AG08396 (cell line): ENCODE measurements around the gene SNRK.
A peak's percentile ranks its signal among the peaks of the same experiment; 100 is the strongest.

Experiments
- DNase-seq: peaks from one replicate; pipeline ENCODE4 v3.0.0; 2012; ENCODE audit warnings: low spot score, mixed read lengths

SNRK gene

DNA sequence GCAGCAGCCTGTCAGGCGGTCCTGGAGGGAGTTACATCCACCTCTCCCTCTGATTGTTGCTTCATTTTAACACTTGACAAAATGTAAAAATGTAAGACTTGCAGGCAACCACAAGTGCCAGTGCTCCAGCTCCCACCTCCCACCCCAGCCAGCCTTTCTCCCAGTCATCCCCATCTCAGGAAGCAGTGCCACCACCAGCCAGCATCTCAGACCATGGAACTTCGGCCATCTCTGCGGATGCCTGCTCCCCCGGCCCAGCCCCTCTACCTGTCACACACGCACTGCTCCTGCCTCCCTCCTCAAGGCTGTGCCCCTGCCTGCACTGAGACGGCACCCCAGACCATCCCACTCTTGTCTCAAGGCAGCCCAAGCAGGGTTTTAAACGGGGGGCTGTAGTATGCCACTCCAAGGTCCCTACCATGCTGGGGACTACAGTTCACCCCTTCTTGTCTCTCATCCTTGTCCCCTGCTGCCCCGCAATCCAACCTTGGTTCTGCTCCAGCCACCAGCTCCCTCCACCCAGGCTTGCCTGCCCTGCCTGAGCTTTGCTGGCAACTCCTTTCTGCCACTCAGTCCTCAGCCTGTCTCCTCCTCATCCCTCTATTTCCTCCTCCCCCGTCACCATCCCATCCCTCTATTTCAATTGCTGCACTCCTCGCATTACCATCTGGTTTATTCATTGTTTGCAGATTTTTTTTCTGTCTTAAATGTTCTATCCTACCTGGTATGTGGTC lies 85.8 kb downstream of the SNRK start:
- DNase-seq = no peak

DNA sequence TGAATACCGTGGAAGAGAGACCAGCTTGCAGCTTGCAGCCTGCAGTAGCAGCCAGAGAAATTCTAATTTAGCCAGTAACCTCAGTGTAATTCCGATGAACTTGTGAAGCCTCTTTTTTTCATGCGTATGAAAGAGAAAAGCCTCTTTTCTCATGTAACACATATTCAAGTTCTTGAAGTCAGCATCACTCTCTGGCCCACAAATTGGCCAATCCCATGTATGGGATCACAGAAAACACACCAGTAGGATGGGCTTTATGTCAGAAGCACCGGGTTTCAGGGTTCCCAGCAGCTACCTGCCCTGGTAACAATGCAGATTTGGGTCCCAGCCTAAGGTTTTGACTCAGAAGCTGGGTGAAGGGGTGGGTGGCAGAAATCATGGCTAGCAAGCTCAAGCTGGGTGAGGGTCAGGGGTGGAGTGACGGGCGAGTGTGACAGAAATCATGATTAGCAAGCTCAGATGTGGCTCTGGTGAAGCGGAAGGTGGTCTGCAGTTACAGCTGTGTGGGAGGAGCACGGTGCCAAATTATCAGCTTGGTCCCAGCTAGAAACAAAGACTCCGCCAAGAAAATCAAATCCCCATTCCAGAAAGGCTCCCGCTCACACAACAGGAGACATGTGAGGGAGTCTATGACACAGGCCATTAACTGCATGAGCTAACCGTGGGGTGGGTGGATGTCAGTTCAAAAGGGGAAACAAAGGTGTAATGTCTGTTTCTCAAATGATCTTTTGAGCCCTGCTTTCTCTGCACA lies 86.6 kb downstream of the SNRK start:
- DNase-seq = no peak

DNA sequence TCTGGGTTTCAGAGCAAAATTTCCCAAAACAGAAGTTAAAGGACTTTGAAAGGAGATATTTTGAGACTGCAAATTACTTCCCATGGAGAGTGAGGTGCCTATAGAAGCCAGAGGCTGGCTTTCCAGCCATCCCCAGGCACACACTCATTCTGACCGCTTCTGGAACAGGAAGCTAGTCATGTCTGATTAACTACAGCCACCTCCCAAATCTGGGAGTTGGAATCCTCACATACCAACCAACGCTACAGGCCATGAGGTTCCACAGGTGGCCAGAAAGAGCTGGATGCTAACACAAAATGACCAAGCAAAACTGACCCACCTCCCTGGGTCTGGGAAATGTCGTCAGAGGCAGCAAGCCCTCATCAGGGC lies 87.2 kb downstream of the SNRK start:
- no peak for DNase-seq

DNA sequence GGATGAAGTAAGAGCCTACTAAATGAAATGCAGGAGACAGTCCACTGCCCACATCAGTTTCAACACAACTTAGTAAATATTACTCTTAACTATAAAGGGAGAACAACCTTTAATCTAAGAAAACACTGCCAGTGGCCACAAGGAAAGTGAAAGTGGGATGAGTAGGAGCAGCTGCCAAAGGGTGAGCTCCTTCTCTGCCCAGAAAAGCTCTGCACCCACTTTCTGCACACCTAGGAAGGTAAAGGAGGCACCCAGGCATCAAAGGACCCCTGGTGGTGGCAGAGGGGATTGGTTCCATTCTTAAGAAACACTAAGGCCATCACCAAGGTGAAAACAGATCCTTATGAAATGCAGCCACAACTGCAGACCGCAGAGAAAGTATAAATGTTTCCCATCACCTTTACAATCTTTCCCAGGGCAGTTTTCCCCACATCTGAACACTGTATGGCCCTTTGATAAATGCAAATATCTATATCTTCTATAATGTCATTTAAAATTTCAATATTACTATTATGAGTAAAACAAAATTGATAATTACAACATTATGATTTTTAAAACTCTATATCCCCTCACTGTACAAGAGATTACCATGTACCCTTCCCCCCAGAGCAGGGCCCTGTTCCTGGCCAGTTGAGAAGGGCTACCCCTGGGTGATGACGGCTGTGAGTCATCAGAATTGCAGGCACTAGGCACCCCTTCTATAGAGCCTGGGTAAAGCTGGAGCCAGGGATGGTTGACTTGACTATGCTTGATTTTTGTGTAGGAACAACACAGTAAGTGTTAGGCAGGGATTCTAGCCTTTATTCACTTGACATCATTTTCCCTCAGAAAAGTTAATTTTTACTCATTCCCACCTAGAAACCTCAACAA lies 92.0 kb downstream of the SNRK start:
- peak; percentile 31 for DNase-seq

DNA sequence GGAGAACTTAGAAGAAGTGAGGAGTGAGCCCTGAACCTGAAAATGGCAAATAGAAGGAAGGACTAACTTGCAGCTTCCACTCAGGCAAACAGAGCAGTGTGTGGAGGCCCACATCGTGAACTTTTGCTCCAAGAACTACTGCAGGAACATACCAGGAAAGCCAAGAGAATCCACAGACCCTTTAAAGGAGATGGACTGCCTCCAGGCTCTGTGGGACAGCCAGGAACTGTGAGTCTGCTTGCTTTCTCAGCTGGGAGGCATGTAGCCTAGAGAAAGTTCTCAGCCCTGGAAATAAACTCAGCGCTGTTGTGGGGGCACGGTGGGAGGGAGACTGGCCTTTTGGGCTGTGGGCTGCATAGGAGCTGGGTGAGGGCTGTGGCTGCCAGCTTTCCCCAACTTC lies 93.0 kb downstream of the SNRK start:
- DNase-seq = peak; percentile 46

DNA sequence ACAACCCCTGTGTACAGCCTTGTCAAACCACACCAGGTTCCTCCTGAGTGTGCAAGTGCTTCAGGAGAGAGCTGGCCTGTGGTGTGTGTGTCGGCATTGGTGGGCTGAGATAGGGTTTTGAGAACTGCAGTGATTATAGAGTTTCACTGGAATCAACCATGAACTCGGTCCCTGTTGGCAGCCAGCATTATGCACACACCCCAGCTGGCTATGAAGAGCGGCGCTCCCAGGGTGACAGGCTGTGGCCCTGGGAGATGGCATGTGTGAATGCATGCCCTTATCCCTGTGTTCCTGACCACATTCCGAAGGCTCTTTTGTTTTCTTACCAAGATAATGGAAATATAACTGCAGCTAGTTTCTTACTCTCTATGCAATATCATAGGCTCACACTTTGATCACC lies 101.8 kb downstream of the SNRK start:
- DNase-seq = no peak

DNA sequence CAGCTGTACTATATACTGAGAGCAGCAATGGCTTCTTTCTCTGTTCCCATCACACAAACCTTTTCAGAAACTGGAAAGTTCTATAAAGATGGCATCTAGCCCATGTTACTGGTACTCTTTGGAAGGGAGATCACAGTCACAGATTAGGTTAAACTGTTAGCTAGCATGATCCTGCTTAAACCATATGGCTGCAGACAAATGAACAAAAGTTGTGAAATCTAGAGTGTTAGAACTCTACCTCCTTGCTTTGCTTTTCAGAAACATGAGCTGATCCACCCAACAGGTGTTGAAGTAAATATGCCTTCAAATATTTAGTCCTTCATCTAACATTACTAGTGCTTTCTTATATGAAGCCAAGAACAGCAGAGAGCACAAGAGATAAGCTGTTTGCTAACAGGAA lies 102.6 kb downstream of the SNRK start:
- DNase-seq = no peak

DNA sequence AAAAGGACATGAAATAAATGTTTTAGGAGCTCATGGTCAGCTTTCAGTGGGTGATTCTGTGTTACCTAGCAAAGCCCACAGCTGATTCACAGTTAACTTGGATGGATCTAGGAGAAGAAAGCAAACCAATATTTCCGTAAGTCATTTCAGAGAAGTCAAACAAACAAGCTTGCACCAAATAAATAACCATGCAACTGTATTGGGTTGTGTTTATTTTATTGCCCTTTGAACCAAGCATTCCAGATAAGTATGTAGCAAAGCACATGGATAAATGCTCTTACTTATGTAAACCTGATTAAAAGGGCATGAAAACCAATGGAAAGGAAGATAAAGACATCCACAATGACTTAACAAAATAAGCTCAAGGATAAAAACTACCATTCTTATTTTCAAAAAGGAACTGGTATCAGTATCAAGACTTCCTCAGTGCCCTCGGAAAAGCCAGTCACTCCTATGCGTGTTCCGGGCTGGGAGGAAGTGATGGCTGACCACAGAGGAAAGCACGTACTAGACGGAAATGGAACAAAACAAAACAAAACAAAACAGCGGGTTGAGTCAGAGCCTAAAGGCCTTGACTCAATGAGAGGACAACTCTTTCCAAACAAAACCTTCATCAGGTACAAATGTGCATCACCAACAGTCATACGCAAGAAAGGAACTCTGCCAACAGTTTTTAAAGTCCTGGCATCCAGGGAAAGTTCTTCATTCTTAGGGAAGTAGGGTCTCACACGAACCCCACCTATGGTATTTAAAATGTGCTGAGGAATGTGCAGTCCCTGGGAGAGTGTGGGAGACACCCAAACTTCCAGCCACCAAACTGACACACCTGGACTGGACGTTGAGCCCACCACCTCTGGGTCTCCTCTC lies 103.3 kb downstream of the SNRK start:
- peak; percentile 46 for DNase-seq

DNA sequence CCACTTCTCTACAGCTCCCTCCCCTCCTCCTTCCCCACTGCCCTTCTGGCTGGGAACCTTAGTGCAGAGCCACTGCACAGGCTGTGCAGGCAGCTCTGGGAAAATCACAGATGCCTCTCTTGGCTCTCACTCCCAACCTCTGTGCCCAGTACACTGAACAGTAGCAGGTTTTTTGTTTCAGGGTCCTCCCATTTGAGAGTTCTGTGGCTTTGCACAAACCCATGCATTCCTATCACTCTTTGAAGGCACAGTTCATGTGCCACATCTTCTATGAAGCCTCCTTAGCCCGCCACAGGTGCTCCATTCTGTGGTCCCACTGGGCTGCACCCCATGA lies 103.9 kb downstream of the SNRK start:
- no peak for DNase-seq

DNA sequence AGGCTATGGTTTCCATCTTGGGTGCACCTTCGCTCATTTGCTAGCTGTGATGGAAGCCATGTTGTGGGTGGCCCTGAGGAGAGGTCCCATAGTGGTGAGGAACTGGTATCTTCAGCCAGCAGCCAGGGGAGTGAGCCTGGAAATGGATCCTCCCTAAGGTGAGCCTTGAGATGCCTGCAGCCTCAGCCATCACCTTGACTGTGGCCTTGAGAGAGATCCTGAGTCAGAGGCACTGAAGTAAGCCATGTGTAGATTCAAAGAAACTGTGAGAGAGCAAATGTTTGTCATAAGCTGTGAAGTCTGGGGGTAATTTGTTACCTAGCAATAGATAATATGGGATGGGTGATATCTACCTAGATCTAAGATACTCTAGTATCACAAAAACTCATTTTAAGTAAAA lies 105.3 kb downstream of the SNRK start:
- DNase-seq = no peak

DNA sequence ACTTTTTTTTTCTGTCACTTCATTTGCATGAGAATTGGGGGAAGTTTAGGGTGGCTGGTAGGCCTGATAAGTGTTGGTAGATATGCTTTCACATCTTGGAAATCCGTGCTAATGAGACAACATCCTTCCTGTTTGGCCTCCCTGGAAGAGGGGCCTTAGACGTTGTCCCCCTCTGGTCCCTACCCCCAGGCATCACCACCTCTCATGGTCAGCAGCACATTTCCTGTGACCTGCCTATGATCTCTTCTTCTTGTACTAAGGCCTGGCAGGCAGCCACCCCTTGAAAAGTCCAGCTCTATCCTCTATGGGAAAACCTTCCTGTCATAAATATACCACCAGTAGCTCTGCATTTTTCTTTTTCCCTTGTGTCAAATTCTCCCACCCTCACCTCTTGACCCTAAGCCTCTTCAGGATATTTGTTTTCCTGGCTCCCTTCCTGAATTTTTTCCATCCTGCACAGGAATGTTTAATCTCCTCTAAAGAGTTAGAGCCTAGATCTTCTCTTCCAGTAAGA lies 107.8 kb downstream of the SNRK start:
- DNase-seq = no peak

DNA sequence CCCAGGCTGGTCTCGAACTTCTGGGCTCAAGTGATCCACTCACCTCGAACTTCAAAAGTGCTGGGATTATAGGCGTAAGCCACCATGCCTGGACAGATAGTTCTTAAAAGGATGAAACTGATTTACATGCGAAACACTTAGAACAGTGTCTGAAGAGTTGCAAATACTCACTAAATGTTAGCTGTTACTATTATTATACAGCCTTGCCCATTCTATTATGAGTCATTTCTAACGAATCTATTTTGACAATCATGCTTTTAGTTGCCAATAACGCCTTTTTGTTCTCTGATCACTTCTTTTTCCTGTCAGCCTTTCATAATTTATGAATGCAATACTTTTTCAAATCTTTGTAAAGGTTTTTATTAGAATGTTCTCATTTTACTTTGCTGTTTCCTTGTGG lies 112.7 kb downstream of the SNRK start:
- no peak for DNase-seq

DNA sequence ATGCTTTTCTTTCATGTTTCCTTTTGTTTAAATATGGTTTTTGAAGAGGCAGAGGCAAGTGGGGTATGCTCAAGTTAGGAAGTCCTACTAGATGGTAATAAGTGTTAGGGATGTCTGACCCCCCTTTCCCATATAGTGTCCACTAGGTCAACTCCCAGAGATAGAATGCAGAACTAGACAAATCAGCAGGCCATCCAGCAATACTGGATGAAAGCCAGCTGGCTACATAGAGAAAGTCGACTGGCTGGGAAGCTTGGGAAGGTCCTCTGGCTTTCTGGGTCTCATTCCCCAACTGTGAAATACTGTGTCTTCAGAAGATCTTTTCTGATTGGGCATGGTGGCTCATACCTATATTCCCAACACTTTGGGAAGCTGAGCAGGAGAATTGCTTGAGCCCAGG lies 113.8 kb downstream of the SNRK start:
- no peak for DNase-seq
